HepG2 (cell line): ENCODE measurements around the gene MYO10.

ENCODE experiments used
- EZH2 ChIP-seq: conservative IDR thresholded peaks from 2 replicates; pipeline ENCODE4 v1.6.1; 2012; ENCODE audit warnings: mild to moderate bottlenecking, low read depth, low read length, moderate library complexity
- GTF2F1 ChIP-seq: fragments of 150-350 bp; IDR thresholded peaks from 2 replicates; pipeline ENCODE4 v1.6.1; 2014; ENCODE audit warnings: low read length
- MTF1 ChIP-seq: sonication (generic); formaldehyde crosslinking; IDR thresholded peaks from 2 replicates; pipeline ENCODE4 v1.5.0; 2020; ENCODE audit warnings: missing genetic modification reagents
- NFATC3 ChIP-seq: sonication (generic); formaldehyde crosslinking; IDR thresholded peaks from 2 replicates; pipeline ENCODE4 v1.5.1; 2020; ENCODE audit warnings: mild to moderate bottlenecking, missing genetic modification reagents
- NR3C1 ChIP-seq: sonication (generic); formaldehyde crosslinking; IDR thresholded peaks from 2 replicates; pipeline ENCODE4 v1.4.0; 2020; ENCODE audit warnings: missing genetic modification reagents
- RELA ChIP-seq: sonication (generic); formaldehyde crosslinking; IDR thresholded peaks from 2 replicates; pipeline ENCODE4 v1.4.0; 2020; ENCODE audit warnings: missing genetic modification reagents
- SMAD1 ChIP-seq: sonication (generic); formaldehyde crosslinking; IDR thresholded peaks from 2 replicates; pipeline ENCODE4 v1.4.0; 2020; ENCODE audit warnings: missing genetic modification reagents, low read depth, mild to moderate bottlenecking, borderline replicate concordance
- ZBTB1 ChIP-seq: sonication (generic); formaldehyde crosslinking; IDR thresholded peaks from 2 replicates; pipeline ENCODE4 v1.4.0; 2020; ENCODE audit warnings: missing genetic modification reagents, borderline replicate concordance
- ZNF547 ChIP-seq: sonication (generic); formaldehyde crosslinking; IDR thresholded peaks from 2 replicates; pipeline ENCODE4 v1.5.1; 2020; ENCODE audit warnings: mild to moderate bottlenecking, missing genetic modification reagents
- ZNF598 ChIP-seq: sonication (generic); formaldehyde crosslinking; IDR thresholded peaks from 2 replicates; pipeline ENCODE4 v1.5.1; 2020; ENCODE audit warnings: mild to moderate bottlenecking, missing genetic modification reagents, borderline replicate concordance
- TF ChIP-seq, protein P1 (sequence below): IDR thresholded peaks from 2 replicates; pipeline ENCODE4 v1.6.1; 2016; ENCODE audit warnings: missing genetic modification reagents, missing compliant biosample characterization
- TF ChIP-seq, protein P2 (sequence below): fragments of 450-650 bp; IDR thresholded peaks from 2 replicates; pipeline ENCODE4 v1.6.1; 2017; ENCODE audit warnings: mild to moderate bottlenecking
- TF ChIP-seq, protein P3 (sequence below): sonication (generic); formaldehyde crosslinking; IDR thresholded peaks from 2 replicates; pipeline ENCODE4 v1.4.0; 2020; ENCODE audit warnings: missing genetic modification reagents

DNA sequence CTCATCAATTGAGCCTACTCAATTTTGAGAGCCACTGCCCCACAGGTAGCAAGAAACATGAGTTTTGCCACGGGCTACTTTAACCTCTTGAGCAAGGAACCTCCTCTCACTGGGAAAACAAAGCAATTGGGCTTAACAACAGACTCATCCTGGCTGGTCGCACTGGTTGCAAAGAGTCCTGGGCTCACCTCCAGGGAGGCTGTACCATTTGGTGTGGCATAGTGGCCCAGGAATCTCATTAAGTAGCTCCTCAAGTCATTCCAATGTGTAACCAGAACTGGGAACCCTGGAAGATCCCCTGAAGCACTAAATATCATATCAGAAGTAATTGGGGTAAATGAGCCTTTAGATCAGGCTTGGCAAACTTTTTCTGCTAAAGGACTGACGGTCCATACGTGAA is 78.5 kb downstream of the MYO10 start:
- TF ChIP-seq ZBTB1 (CRISPR knock-in tag) (no peak), ZNF598 (CRISPR knock-in tag) (no peak), NR3C1 (no peak), ZNF547 (CRISPR knock-in tag) (no peak), EZH2 (no peak), GTF2F1 (no peak), NFATC3 (CRISPR knock-in tag) (no peak), MTF1 (CRISPR knock-in tag) (no peak), SMAD1 (CRISPR knock-in tag) (no peak), RELA (no peak)
- TF ChIP-seq, protein P1, sequence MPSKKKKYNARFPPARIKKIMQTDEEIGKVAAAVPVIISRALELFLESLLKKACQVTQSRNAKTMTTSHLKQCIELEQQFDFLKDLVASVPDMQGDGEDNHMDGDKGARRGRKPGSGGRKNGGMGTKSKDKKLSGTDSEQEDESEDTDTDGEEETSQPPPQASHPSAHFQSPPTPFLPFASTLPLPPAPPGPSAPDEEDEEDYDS, result no peak
- TF ChIP-seq, protein P2, sequence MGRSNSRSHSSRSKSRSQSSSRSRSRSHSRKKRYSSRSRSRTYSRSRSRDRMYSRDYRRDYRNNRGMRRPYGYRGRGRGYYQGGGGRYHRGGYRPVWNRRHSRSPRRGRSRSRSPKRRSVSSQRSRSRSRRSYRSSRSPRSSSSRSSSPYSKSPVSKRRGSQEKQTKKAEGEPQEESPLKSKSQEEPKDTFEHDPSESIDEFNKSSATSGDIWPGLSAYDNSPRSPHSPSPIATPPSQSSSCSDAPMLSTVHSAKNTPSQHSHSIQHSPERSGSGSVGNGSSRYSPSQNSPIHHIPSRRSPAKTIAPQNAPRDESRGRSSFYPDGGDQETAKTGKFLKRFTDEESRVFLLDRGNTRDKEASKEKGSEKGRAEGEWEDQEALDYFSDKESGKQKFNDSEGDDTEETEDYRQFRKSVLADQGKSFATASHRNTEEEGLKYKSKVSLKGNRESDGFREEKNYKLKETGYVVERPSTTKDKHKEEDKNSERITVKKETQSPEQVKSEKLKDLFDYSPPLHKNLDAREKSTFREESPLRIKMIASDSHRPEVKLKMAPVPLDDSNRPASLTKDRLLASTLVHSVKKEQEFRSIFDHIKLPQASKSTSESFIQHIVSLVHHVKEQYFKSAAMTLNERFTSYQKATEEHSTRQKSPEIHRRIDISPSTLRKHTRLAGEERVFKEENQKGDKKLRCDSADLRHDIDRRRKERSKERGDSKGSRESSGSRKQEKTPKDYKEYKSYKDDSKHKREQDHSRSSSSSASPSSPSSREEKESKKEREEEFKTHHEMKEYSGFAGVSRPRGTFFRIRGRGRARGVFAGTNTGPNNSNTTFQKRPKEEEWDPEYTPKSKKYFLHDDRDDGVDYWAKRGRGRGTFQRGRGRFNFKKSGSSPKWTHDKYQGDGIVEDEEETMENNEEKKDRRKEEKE, result no peak
- TF ChIP-seq, protein P3, sequence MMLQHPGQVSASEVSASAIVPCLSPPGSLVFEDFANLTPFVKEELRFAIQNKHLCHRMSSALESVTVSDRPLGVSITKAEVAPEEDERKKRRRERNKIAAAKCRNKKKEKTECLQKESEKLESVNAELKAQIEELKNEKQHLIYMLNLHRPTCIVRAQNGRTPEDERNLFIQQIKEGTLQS (CRISPR knock-in tag), result no peak
